Measurements from ENCODE around the gene MEGF6. TPM values are rescaled to one million over a fixed set of nuclear protein-coding genes. Genes with fewer than 3 reads are reported as not detected.
A peak's percentile ranks its signal among the peaks of the same experiment; 100 is the strongest.

Gene MEGF6
- total RNA-seq, 3 donors from 2014 or later: 19.3 to 32.1 (median 24.2) TPM

DNA sequence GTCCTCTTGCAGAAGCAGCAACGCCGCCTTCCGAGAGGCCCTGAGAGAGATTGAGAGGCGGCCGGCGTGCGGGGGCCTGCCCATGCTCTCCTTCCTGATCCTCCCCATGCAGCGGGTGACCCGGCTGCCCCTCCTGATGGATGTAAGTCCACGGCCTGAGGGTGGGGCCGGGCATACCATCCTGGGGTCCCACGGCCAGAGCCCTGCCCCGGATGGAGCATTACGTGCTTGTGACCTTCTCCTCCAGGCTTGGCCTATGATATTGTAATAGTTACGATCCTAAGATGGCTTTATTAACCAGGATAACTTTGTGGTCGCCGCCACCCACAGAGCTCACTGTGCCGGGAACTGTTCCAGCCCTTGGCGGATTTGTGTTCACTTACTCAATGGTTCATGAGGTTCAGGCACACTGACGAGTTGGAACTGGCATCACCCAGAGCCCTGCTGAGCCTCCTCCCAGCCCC lies 137.9 kb downstream of the MEGF6 start:
- no peaks in the 10 kb centered on the region for H3K9me3 ChIP-seq
- intact Hi-C loops (cut with DNase I; ENCODE audit: low total_unique reads): no loop called here
- H3K27me3 ChIP-seq: no peaks in the 10 kb centered on the region
- peak overlapping the region in 1 of 3 donors; percentile 31 for H3K4me3 ChIP-seq
- TF ChIP-seq POLR2AphosphoS5 (IDR thresholded peaks at IDR 0.05) (no peak), POLR2A (IDR thresholded peaks at IDR 0.05) (no peak)
- peak overlapping the region in 1 of 2 donors; percentile 32 for H3K27ac ChIP-seq
- no peaks in the 10 kb centered on the region for H3K36me3 ChIP-seq
- no peaks in the 10 kb centered on the region for H3K4me1 ChIP-seq
- peak in 1 of 2 donors; percentile 83 for DNase-seq (ENCODE audit: low spot score in 2 of 2)

DNA sequence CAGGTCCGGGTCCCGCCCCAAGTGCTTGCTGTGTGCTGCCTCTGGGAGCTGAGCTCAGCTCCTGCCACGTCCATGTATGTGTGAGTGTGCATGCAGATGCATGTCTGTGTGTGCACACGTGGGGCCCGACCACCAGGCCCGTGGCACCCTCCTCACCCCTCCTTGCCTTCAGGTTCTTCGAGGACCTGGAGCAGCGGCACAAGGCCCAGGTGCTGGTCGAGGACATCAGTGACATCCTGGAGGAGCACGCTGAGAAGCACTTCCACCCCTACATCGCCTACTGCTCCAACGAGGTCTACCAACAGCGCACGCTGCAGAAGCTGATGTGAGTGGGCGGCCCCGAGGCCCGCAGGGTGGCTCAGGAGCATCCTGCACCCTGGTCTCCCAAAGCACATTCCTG lies 138.4 kb downstream of the MEGF6 start:
- H3K27me3 ChIP-seq: no peaks in the 10 kb centered on the region
- TF ChIP-seq POLR2AphosphoS5 (IDR thresholded peaks at IDR 0.05) (no peak), POLR2A (IDR thresholded peaks at IDR 0.05) (no peak)
- TF ChIP-seq, protein P1, sequence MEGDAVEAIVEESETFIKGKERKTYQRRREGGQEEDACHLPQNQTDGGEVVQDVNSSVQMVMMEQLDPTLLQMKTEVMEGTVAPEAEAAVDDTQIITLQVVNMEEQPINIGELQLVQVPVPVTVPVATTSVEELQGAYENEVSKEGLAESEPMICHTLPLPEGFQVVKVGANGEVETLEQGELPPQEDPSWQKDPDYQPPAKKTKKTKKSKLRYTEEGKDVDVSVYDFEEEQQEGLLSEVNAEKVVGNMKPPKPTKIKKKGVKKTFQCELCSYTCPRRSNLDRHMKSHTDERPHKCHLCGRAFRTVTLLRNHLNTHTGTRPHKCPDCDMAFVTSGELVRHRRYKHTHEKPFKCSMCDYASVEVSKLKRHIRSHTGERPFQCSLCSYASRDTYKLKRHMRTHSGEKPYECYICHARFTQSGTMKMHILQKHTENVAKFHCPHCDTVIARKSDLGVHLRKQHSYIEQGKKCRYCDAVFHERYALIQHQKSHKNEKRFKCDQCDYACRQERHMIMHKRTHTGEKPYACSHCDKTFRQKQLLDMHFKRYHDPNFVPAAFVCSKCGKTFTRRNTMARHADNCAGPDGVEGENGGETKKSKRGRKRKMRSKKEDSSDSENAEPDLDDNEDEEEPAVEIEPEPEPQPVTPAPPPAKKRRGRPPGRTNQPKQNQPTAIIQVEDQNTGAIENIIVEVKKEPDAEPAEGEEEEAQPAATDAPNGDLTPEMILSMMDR (IDR thresholded peaks at IDR 0.05): no peak
- no peaks in the 10 kb centered on the region for H3K36me3 ChIP-seq
- H3K4me1 ChIP-seq: no peaks in the 10 kb centered on the region
- intact Hi-C loops (cut with DNase I; ENCODE audit: low total_unique reads): no loop called here
- peak overlapping the region in 1 of 3 donors; percentile 31 for H3K4me3 ChIP-seq
- no peak for DNase-seq (ENCODE audit: low spot score in 2 of 2)
- no peaks in the 10 kb centered on the region for H3K9me3 ChIP-seq
- peak overlapping the region in 1 of 2 donors; percentile 32 for H3K27ac ChIP-seq

DNA sequence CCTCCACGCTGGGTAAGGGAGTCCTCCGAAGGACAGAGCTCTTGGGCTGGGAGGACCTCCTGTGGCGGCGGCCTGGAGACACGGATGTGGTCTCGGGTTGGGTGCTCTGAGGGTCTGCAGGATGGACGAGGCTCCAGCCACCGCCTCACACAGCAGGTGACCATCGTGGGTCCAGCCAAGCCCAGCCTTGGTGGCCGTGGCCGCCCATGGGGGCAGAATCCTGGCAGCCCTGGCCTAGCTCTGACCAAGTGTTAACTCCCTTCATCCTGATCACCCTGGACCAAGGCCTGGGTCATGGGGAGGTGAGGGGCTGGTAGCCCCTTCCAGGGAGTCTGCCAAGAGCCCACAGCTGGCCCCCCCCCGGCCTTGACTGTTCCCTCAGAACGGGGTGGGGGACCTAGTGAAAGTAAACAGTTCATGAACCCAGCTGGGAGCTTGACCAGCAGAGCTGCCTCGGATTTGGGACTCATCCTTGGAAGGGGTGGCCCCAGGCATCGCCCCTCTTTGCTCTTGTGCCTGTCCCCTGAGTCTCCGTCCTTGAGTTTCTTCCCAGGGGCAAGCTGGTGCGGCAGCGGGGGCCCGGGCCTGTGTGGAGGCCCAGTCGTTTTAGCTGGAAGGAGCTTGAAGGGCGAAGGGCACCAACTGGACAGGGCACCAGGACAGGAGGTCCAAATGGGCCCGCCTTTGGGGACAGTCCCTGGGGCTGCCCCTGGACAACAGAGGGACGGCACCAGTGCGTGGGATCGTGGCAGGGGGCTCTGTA lies 139.0 kb downstream of the MEGF6 start:
- H3K36me3 ChIP-seq: no peaks in the 10 kb centered on the region
- H3K27me3 ChIP-seq: no peaks in the 10 kb centered on the region
- H3K9me3 ChIP-seq: no peaks in the 10 kb centered on the region
- H3K27ac ChIP-seq: no peak overlapping the region
- intact Hi-C loops (cut with DNase I; ENCODE audit: low total_unique reads): no loop called here
- TF ChIP-seq POLR2A (IDR thresholded peaks at IDR 0.05) (no peak), POLR2AphosphoS5 (IDR thresholded peaks at IDR 0.05) (no peak)
- DNase-seq (ENCODE audit: low spot score in 2 of 2): no peak
- H3K4me3 ChIP-seq: no peak overlapping the region
- no peaks in the 10 kb centered on the region for H3K4me1 ChIP-seq

DNA sequence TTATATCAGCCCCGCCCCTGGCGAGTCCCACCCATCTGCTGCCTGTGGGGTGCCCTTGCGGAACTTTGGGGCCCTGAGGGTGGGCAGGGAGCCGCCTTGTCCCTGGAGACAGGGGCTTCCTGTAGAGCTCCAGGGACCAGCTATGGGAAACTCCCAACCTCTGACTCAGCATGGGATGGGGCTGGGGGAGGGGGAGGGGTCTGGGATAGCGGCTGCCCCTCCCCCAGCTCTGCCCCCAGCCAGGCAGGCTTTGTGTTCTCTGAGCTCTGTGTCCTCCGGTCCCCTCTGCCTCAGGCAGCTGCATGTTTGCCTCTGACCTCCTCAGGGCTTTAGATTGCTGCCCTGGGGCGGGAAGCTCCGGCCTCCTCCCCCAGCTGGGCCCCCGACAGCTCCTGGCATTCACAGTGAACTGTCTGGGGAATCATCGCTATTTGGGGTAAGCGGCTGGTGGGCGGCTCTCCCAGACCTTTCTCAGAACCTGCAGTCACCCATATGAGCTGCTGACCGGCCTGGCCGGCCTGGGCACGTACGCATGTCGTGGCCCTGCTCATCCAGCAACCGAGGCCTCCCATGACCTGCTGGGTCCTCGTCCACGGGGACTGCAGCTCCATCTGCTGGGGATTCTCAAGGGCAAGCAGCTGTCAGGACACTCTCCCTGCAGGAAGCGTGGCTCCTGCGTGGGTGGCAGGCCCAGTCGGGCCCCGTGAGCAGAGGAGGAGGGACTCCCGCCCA lies 139.8 kb downstream of the MEGF6 start:
- no peaks in the 10 kb centered on the region for H3K4me1 ChIP-seq
- TF ChIP-seq POLR2AphosphoS5 (IDR thresholded peaks at IDR 0.05) (no peak), POLR2A (IDR thresholded peaks at IDR 0.05) (no peak)
- TF ChIP-seq, protein P1 (IDR thresholded peaks at IDR 0.05): no peak
- H3K27ac ChIP-seq: peak overlapping the region in 1 of 2 donors; percentile 38
- no peaks in the 10 kb centered on the region for H3K9me3 ChIP-seq
- no peaks in the 10 kb centered on the region for H3K36me3 ChIP-seq
- DNase-seq (ENCODE audit: low spot score in 2 of 2): no peak
- intact Hi-C loops (cut with DNase I; ENCODE audit: low total_unique reads): no loop called here
- H3K27me3 ChIP-seq: no peaks in the 10 kb centered on the region
- no peak overlapping the region for H3K4me3 ChIP-seq

DNA sequence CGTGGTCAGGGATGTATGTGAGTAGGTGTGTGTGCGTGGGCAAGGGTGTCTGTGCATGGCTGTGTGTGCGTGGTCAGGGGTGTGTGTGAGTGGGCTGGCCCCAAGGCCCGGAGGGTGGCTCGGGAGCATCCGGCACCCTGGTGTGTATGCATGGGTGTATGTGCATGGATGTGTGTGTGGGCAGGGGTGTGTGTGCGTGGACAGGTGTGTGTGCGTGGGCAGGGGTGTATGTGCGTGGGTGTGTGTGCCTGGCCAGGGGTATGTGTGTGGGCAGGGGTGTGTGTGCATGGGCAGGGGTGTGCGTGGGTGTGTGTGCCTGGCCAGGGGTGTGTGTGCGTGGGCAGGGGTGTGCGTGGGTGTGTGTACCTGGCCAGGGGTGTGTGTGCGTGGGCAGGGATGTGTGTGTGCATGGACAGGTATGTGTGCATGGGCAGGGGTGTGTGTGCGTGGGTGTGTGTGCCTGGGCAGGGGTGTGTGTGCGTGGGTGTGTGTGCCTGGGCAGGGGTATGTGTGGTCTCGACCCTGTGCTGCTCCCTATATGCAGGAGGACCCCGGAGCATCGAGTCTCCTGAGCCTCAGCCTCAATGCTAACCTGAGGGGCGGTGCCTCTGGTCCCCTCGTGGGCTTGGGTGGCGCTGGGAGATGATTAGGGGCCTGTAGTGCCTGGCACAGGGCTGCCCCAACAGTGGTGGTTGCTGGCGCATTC lies 140.5 kb downstream of the MEGF6 start:
- no peak overlapping the region for H3K4me3 ChIP-seq
- H3K27ac ChIP-seq: peak overlapping the region in 1 of 2 donors; percentile 38
- intact Hi-C loops (cut with DNase I; ENCODE audit: low total_unique reads): no loop called here
- H3K4me1 ChIP-seq: no peaks in the 10 kb centered on the region
- no peak for DNase-seq (ENCODE audit: low spot score in 2 of 2)
- no peak for TF ChIP-seq POLR2A (IDR thresholded peaks at IDR 0.05)
- TF ChIP-seq, protein P1 (IDR thresholded peaks at IDR 0.05): no peak
- no peak for TF ChIP-seq POLR2AphosphoS5 (IDR thresholded peaks at IDR 0.05)
- H3K36me3 ChIP-seq: no peaks in the 10 kb centered on the region
- H3K27me3 ChIP-seq: no peaks in the 10 kb centered on the region
- H3K9me3 ChIP-seq: no peaks in the 10 kb centered on the region
